Activated naive CD8-positive, alpha-beta T cell treated with anti-CD3 and anti-CD28 coated beads, Interleukin-2, amount 50 U/mL, for 24 hours (primary cell): ENCODE results near the gene SERHL2.
"Not testable (repeated sequence)": the region's sequence is repeated elsewhere in the genome, so short reads cannot be mapped to it uniquely, and the experiment has no call there.

Experiments
- ATAC-seq: fragments of 150-1000 bp; cut with Tn5 transposase; one replicate; pipeline ENCODE4 v1.10.0; 2021
- DNase-seq: peaks from one replicate; pipeline ENCODE4 v3.0.0; 2021
- H3K27ac Mint-ChIP-seq: one replicate; pipeline ENCODE4 v1.8.0; 2021; ENCODE audit warnings: mild to moderate bottlenecking, mixed read lengths
- H3K27me3 Mint-ChIP-seq: one replicate; pipeline ENCODE4 v1.8.0; 2021; ENCODE audit warnings: mixed read lengths
- H3K36me3 Mint-ChIP-seq: one replicate; pipeline ENCODE4 v1.8.0; 2021; ENCODE audit warnings: low read depth, mixed read lengths
- H3K4me1 Mint-ChIP-seq: one replicate; pipeline ENCODE4 v1.8.0; 2021; ENCODE audit warnings: mixed read lengths
- H3K4me3 Mint-ChIP-seq: one replicate; pipeline ENCODE4 v1.8.0; 2021; ENCODE audit warnings: mild to moderate bottlenecking, moderate library complexity, mixed read lengths
- H3K9me3 Mint-ChIP-seq: one replicate; pipeline ENCODE4 v1.8.0; 2021; ENCODE audit warnings: mixed read lengths

Gene SERHL2

GRCh38 chr22:42596336-42596735, 42.6 kb downstream of the SERHL2 start:
- DNase-seq (no peak), ATAC-seq (no peak)
- H3K9me3 Mint-ChIP-seq: no peaks in the 10 kb centered on the region
- no peaks in the 10 kb centered on the region for H3K27me3 Mint-ChIP-seq
- no peak overlapping the region for H3K4me3 Mint-ChIP-seq
- H3K36me3 Mint-ChIP-seq: peaks cover 37% of the 10 kb centered on the region
- H3K27ac Mint-ChIP-seq: no peak overlapping the region
- no peaks in the 10 kb centered on the region for H3K4me1 Mint-ChIP-seq

- no peak overlapping the region for H3K4me3 Mint-ChIP-seq
- H3K27me3 Mint-ChIP-seq: no peaks in the 10 kb centered on the region
- ATAC-seq (no peak), DNase-seq (no peak)
- peaks cover 3% of the 10 kb centered on the region for H3K4me1 Mint-ChIP-seq
- no peak overlapping the region for H3K27ac Mint-ChIP-seq
- H3K36me3 Mint-ChIP-seq: peaks cover 39% of the 10 kb centered on the region
- H3K9me3 Mint-ChIP-seq: no peaks in the 10 kb centered on the region
Observed at GRCh38 chr22:42596863-42597530, 43.2 kb downstream of the SERHL2 start.

DNA sequence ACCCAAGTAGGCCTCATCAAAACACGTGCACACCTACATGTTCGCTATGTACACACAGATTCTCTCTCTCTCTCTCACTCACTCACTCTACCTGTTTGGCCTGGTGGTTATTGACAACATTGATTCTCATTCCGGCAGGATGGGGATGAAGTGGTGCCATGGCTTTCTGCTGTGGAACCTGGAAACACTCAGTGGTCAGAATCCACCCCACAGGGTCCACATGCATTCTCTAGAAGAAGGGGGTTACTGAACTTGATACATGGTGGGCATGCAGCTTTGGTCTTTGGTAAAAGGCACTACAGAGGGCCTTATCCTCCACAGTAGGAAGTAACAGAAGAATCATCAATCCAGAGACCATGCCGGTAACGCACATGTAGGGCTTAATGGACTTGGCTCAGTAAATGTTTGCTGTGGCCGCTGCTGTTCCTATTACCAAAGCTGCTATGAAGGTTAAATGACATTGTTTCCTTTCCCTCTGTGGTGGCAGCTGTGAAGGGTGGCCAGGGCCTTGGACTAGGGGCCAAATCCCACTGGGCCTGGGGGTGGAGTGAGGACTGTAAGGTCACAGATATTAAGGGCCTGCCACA, 48.2 kb downstream of the SERHL2 start:
- Mint-ChIP-seq H3K27ac (no peak overlapping the region), H3K4me1 (peaks cover 17% of the 10 kb centered on the region)

GRCh38 chr22:42602470-42602869, 48.7 kb downstream of the SERHL2 start:
- Mint-ChIP-seq H3K9me3 (no peaks in the 10 kb centered on the region), H3K36me3 (peaks cover 34% of the 10 kb centered on the region), H3K27me3 (no peaks in the 10 kb centered on the region), H3K4me3 (no peak overlapping the region), H3K4me1 (peaks cover 19% of the 10 kb centered on the region), H3K27ac (peak overlapping the region; percentile 18)
- DNase-seq (no peak), ATAC-seq (no peak)

More for the DNA sequence above, 48.2 kb downstream of the SERHL2 start:
- ATAC-seq (no peak), DNase-seq (no peak)
- no peaks in the 10 kb centered on the region for H3K27me3 Mint-ChIP-seq
- H3K36me3 Mint-ChIP-seq: peaks cover 36% of the 10 kb centered on the region
- H3K4me3 Mint-ChIP-seq: no peak overlapping the region
- no peaks in the 10 kb centered on the region for H3K9me3 Mint-ChIP-seq

DNA sequence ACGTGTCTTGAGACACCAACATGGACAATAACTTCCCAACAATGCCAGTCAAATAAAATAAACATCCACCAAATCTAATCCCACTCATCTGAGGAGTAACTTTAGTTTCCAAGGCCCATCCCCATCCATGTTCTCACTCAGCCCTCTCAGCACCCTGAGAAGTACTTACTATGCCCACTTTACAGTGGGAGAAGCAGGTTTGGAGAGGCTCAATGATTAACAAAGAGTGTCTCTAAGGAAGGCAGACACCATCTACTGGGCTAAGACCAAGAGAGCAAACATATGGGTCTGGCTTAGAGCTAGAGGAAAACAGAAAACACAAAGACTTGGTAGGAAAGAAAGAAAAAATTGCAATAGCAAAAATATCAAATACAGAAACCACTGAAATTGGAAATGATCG, 49.7 kb downstream of the SERHL2 start:
- H3K27ac Mint-ChIP-seq: no peak overlapping the region
- H3K4me1 Mint-ChIP-seq: peaks cover 22% of the 10 kb centered on the region
- ATAC-seq: no peak
- H3K4me3 Mint-ChIP-seq: no peak overlapping the region
- no peaks in the 10 kb centered on the region for H3K27me3 Mint-ChIP-seq
- H3K36me3 Mint-ChIP-seq: peaks cover 36% of the 10 kb centered on the region
- no peak for DNase-seq
- H3K9me3 Mint-ChIP-seq: no peaks in the 10 kb centered on the region

DNA sequence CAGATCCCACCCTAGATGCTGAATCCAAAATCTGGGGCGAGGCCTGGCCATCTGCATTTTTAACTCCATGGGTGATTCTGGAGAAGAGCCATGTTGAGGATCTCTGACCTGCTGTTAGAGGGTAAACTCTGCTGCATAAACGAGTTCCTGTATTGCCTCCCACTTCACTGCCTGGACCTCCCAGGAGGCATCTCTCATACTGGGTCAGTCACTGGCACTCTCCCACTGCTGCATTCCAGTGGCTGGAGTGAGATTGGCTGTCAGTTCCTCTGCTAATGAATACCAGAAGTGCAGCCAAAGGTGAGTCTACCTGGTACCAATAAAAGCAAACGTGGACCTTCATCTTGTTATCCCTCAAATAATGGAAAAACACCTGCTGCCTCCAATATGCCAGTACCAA, 50.6 kb downstream of the SERHL2 start:
- Mint-ChIP-seq H3K27me3 (no peaks in the 10 kb centered on the region), H3K4me3 (no peak overlapping the region), H3K27ac (no peak overlapping the region), H3K36me3 (peaks cover 31% of the 10 kb centered on the region), H3K4me1 (peaks cover 32% of the 10 kb centered on the region), H3K9me3 (no peaks in the 10 kb centered on the region)
- no peak for DNase-seq
- no peak for ATAC-seq

DNA sequence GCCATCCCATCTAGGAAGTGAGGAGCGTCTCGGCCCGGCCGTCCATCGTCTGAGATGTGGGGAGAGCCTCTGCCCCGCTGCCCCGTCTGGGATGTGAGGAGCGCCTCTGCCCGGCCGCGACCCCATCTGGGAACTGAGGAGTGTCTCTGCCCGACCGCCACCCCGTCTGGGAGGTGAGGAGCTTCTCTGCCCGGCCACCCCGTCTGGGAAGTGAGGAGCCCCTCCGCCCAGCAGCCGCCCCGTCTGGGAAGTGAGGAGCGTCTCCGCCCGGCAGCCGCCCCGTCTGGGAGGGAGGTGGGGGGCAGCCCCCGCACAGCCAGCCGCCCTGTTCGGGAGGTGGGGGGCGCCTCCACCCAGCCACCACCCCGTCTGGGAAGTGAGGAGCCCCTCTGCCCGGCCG, 53.9 kb downstream of the SERHL2 start:
- H3K27me3 Mint-ChIP-seq, H3K9me3 Mint-ChIP-seq, DNase-seq, H3K27ac Mint-ChIP-seq, H3K4me3 Mint-ChIP-seq, ATAC-seq: not testable (repeated sequence)
- peaks cover 30% of the 10 kb centered on the region for H3K36me3 Mint-ChIP-seq
- H3K4me1 Mint-ChIP-seq: peaks cover 59% of the 10 kb centered on the region

GRCh38 chr22:42608136-42608822, 54.5 kb downstream of the SERHL2 start:
- DNase-seq (no peak), ATAC-seq (no peak)
- H3K4me1 Mint-ChIP-seq: peaks cover 65% of the 10 kb centered on the region
- peak overlapping the region; percentile 24 for H3K4me3 Mint-ChIP-seq
- H3K36me3 Mint-ChIP-seq: peaks cover 32% of the 10 kb centered on the region
- no peak overlapping the region for H3K27ac Mint-ChIP-seq
- no peaks in the 10 kb centered on the region for H3K9me3 Mint-ChIP-seq
- H3K27me3 Mint-ChIP-seq: no peaks in the 10 kb centered on the region

DNA sequence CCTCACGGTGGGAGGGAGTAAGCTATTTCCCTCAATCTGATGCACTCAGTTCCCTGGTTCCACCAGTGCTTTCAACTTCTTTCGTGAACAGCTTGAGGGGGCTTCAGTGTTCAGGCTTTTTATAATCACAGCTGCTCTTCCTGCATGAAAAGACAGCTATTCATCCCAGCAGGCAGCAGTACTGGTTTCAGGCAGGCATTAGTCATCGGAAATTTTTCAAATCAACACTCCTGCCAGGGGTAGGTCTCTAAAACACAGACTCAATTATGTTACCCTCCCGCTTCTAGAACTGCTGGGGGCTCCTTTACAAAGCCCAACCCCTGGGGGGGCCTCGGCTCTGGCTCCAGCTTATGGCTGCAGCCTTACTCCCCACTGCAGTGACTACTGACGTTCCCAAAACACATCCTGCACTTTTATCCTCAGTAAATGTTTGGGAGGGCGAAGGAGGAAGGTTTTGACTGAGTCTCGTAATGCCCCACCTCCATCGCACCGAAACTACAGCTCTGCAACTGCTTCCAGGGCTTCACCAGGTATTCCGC, 55.1 kb downstream of the SERHL2 start:
- H3K4me3 Mint-ChIP-seq: peak overlapping the region; percentile 24
- H3K36me3 Mint-ChIP-seq: peaks cover 35% of the 10 kb centered on the region
- DNase-seq (no peak), ATAC-seq (peak; percentile 79)
- peaks cover 71% of the 10 kb centered on the region for H3K4me1 Mint-ChIP-seq
- no peaks in the 10 kb centered on the region for H3K9me3 Mint-ChIP-seq
- H3K27ac Mint-ChIP-seq: no peak overlapping the region
- H3K27me3 Mint-ChIP-seq: no peaks in the 10 kb centered on the region

GRCh38 chr22:42610186-42610585, 56.4 kb downstream of the SERHL2 start:
- Mint-ChIP-seq H3K27ac (peak overlapping the region; percentile 65), H3K4me1 (peaks cover 78% of the 10 kb centered on the region), H3K4me3 (no peak overlapping the region), H3K9me3 (no peaks in the 10 kb centered on the region), H3K36me3 (peaks cover 36% of the 10 kb centered on the region), H3K27me3 (peaks cover 6% of the 10 kb centered on the region)
- no peak for ATAC-seq
- no peak for DNase-seq

- peaks cover 8% of the 10 kb centered on the region for H3K27me3 Mint-ChIP-seq
- peaks cover 36% of the 10 kb centered on the region for H3K36me3 Mint-ChIP-seq
- peak overlapping the region; percentile 73 for H3K27ac Mint-ChIP-seq
- DNase-seq (no peak), ATAC-seq (no peak)
- peaks cover 79% of the 10 kb centered on the region for H3K4me1 Mint-ChIP-seq
- peak overlapping the region; percentile 52 for H3K4me3 Mint-ChIP-seq
- H3K9me3 Mint-ChIP-seq: no peaks in the 10 kb centered on the region
Observed at GRCh38 chr22:42611051-42611450, 57.3 kb downstream of the SERHL2 start.

DNA sequence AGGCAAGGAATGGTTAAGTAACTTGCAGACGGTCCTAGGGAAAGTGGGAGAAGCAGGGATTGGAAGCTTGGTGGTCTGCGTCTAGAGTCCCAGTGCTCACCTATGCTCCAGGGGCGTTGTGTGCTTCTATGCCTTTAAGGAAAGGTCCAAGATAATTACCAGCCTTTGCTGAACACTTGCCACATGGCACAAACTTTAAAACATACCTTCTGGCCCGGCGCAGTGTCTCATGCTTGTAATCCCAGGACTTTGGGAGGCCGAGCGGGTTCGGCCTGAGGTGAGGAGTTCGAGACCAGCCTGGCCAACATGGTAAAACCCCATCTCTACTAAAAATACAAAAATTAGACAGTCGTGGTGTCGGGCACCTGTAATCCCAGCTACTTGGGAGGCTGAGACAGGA, 58.6 kb downstream of the SERHL2 start:
- no peaks in the 10 kb centered on the region for H3K9me3 Mint-ChIP-seq
- DNase-seq (no peak), ATAC-seq (no peak)
- peak overlapping the region; percentile 99 for H3K4me3 Mint-ChIP-seq
- peak overlapping the region; percentile 39 for H3K27ac Mint-ChIP-seq
- H3K27me3 Mint-ChIP-seq: peaks cover 8% of the 10 kb centered on the region
- peaks cover 33% of the 10 kb centered on the region for H3K36me3 Mint-ChIP-seq
- H3K4me1 Mint-ChIP-seq: peaks cover 75% of the 10 kb centered on the region

DNA sequence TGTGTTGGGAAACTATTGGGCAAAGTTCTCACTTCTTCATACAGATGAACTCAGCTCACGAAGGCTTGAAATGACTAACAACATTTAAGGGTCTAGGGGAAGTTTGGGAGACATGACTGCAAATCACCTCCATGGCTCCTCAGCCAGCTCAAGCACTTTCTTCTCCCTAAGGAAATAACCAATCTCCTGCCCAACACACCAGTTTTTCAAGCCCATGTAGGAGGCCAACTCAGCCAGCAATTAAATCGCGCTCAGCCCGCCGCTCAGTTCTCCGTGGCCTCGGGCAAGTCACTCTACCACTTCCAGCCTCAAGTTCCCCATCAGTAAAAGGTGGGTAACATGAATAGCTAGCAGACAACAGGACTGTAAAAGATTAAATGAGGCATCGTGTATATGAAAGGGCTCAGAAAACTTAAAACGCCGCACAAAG, 60.1 kb downstream of the SERHL2 start:
- Mint-ChIP-seq H3K27me3 (peaks cover 8% of the 10 kb centered on the region), H3K4me1 (peaks cover 70% of the 10 kb centered on the region), H3K4me3 (peak overlapping the region; percentile 99), H3K36me3 (peaks cover 27% of the 10 kb centered on the region), H3K9me3 (no peaks in the 10 kb centered on the region), H3K27ac (peak overlapping the region; percentile 100)
- ATAC-seq (no peak), DNase-seq (peak; percentile 33)

DNA sequence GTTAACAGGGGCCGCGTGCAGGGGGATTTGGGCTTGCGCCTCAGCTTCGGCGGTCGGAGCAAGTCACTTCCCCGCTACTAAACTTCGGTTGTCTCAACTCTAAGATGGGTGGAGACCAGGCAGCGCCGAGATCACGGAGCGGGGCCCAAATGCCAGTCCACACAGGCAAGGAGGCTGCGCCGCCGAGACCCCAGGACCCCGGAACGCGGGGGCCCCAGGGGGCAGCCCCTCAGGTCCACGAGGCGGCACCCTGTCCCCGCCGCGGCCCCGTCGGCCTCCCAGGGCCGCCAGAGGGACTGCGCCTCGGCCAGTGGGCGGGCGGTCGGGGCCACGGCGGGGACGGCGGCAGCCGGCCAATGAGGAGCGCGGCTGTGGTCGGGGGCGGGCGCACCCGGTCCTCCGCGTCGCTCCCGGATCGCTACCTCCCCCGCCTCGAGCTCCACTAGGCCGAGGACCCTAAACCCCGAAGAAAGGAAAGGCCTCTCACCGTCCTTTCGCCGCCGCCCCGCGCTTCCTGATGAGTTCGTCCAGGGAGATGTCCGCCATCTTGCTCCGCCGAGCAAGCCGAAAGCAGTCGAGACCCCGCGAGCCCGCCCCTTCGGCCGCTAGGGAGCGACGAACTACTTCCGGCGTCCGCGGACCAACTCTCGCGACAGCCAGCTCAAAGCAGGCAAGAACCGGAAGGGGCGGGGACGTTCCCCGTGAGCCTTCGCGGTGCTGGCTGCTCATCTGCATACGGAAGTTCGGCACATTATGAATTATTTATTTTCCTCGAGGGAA, 60.7 kb downstream of the SERHL2 start, which contains the start of gene POLDIP3:
Gene POLDIP3 (minus strand): TSS at position 572 of the 780 bp plus-strand sequence. CDS start 26 bp downstream, at position 546.
- ATAC-seq (peak; percentile 64), DNase-seq (peak; percentile 99)
- peak within 1 kb of the TSS; percentile 100 for H3K27ac Mint-ChIP-seq
- H3K9me3 Mint-ChIP-seq: no peaks in the 10 kb centered on the region
- H3K36me3 Mint-ChIP-seq: peaks cover 27% of the 10 kb centered on the region
- peaks cover 8% of the 10 kb centered on the region for H3K27me3 Mint-ChIP-seq
- H3K4me1 Mint-ChIP-seq: peaks cover 64% of the 10 kb centered on the region
- H3K4me3 Mint-ChIP-seq: peak within 1 kb of the TSS; percentile 99
